DMS53 treated with DMSO at 0.1 percent for 48 hours (cell line): ENCODE measurements around the gene OTP.

ENCODE experiments used
- DNase-seq: peaks from one replicate; lab custom pipeline; 2025; ENCODE audit not compliant: unreplicated experiment; lab: John Stamatoyannopoulos, UW

The OTP gene

GRCh38 chr5:77637998-77638762 lies at the start of gene OTP:
Gene OTP (minus strand): TSS chr5:77638713. CDS start chr5:77638549, 164 bp downstream.
- no peak for DNase-seq

DNA sequence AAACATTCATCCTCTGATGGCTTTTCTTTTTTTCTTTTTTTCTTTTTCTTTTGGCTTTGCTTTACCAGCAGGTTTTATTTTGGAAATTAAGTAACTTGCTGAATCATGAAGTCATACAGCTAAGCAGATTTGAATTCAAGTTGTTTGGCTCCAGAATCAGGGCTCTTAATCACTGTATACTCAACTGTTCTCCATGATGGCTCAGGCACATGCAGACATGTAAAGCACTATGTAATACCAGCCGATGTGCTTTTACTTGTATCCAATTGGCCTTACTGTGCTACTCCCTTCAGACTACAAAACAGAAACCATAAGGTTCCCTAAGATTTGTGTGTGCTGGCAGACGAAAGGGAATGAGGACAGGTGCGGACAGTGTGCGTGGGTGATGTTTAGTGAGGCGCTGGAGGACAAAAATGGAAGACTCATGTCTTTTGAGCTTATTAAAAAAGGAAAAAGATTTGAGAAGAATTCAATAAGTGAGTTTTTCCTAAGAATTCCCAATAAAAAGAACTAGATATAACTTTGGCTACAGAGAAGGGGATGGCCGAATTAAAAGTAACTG lies 44.7 kb upstream of the OTP start:
- no peak for DNase-seq

GRCh38 chr5:77670526-77670925 lies 32.0 kb upstream of the OTP start:
- DNase-seq: no peak

DNA sequence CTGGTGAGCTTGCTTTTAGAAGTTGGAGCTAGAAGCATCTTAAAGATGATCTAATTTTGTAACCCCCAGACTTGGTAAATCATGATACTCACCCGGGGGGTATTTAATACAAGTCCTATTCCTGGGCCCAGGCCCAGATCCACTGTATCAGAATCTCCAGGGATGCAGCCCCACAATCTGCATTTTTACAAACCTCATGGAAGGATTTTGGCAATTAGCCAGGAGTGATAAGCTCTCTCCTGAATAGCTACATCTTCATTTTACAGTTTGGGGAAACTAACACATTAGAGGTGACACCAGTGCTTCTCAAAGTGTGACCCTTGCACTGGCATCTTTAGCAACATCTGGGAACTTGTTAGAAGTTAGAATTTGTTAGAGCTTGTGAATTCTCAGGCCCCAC lies 31.2 kb upstream of the OTP start:
- no peak for DNase-seq

- DNase-seq: no peak
Measured at GRCh38 chr5:77663090-77663863, 24.8 kb upstream of the OTP start.

DNA sequence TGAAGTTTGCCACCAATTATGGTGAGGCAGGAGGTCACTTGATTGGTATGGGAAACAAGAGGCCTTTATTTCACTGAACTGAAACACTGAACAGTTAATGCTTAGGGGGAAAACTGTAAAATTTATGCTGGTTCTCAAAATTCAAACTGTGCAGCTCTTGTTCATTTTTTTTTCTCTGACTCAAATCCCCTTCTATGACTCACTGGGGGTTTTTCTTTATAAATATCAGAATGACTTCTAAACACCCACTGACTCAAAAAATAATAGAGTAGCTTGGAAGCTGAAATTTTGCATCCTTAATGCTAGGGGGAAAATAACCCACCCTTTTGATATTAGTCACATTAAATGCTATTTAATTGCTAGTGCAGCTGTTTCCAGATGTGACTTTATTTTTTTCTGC lies 24.1 kb upstream of the OTP start:
- no peak for DNase-seq

GRCh38 chr5:77658662-77659061 lies 20.1 kb upstream of the OTP start:
- DNase-seq: no peak

DNA sequence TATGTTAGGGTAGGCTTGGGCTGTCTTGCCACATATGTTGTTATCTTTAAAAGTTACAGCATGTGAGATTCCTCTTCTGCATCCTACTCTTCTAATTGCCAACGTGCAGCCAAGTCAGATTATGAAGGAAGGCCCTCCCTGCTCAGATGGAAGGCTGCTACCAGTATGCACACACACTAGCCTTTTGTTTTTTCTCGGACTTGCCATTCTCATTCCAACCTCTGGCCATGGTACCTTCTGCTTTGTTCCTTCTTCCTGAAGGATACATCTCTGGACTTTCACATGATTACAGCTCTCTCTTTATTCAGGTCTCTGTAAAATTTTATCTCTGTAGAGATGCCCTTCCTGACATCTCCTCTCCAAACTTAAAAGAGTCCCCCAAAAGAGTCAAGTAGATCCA lies 12.8 kb upstream of the OTP start:
- DNase-seq: no peak

GRCh38 chr5:77650686-77651085 lies 12.2 kb upstream of the OTP start:
- no peak for DNase-seq

- DNase-seq: no peak
Measured at GRCh38 chr5:77649776-77650175, 11.3 kb upstream of the OTP start.

DNA sequence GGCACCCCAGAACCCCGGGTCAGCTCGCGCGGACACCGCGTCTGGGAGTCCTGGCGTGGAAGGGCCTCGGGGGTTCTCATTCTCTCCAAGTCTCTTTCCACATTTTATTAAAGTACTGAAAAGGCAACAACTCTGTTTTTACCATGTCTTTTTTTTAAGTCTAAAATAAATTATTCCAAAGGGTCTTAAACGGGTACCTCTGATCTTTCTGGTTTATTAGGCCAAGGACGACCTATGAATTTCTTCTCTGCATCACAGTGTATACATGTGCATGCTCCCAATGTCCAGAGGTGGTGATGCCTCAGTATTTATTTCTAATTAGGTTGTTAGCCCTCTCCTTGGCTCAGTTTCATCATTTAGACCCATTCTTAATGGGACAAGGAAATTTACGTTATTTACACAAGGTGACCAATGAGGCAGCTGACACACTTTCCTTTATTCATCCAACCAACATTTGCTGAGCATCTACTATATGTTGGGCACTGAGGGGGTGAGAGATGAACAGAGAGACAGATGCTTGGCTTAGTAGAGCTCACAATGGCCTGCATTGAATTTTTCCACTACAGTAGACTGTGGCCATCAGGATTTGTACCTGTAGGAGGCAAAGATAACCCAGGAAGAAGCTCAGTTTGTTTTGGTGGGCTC lies 7.6 kb upstream of the OTP start:
- DNase-seq: no peak

- DNase-seq: no peak
Measured at GRCh38 chr5:77645158-77645994, 6.9 kb upstream of the OTP start.

- no peak for DNase-seq
Measured at GRCh38 chr5:77644371-77645157, 6.1 kb upstream of the OTP start.

DNA sequence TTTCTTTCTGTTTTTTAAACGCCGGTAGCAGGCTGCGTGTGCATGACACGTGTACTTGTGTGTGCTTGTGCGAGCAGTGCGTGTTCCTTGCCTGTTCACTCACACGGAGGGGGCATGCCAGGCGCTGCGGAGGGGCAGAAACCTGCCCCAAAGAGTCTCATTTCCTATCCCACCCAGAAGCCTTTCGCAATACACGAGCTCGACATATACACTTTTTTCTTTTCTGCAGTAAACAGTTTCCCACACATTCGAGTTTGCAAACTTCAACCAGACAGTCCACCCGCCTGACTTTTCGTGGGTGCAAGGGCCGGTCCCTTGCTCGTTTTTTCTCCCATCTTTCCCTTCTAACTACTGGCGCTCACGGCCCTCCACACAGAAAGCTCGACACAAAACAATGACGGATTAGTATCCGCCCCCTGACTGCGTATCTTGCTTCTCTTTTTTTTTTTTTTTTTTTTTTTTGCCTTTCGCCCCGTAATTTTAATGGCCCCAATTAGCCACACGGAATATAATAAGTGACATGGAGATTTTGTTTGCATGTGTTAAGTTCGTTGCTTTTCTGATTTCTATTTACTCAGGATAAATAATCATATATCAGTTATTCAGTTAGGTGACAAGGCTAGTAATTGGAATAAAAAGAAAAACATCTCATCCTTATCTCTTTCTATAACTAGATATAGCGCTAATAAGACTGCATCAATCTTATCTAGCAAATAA lies 5.3 kb upstream of the OTP start:
- DNase-seq: no peak

- DNase-seq: no peak
Measured at GRCh38 chr5:77642738-77643653, 4.5 kb upstream of the OTP start.

DNA sequence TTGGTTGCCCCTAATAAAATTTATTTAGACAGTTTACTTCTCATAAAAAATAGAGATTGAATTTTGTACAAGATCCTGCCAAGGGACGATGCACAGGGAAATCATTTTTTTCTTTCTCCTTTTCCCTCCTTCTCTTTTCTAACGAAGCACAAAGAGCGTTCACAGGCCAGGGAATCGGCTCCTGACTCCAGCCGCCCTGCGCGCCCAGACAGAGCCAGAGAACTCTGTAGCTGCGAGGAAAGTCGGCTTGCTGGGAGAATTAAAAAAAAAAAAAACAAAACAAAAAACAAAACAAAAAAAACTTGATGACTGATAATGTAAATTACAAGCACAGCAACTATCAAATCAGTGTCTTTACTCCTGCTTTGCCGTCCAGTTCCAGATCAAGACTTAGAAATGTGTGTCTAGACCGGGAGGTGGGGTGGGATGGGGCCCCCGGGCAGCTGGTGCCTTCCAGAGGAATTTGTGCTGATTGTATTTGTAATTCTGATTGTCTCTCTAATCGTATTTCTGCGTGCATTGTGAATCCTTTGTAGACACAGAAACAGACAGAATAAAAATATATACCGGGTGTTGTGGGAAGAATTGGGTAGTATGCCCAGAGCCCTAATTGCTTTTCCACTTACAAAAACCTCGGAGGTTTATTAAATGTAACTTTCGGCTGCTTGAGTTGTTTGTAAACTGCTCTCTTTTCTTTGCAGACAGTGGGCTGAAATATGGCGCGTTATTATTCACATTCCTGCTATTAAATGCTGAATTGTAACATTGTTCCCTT lies 3.6 kb upstream of the OTP start:
- no peak for DNase-seq

GRCh38 chr5:77641397-77641943 lies 3.0 kb upstream of the OTP start:
- no peak for DNase-seq
